GM20431 (cell line): ENCODE data around the gene AAGAB.
"Not testable (repeated sequence)": the region's sequence is repeated elsewhere in the genome, so short reads cannot be mapped to it uniquely, and the experiment has no call there.

ENCODE experiments used
- in situ Hi-C: fragments of 300-500 bp; cut with MseI, MboI; formaldehyde crosslinking; loops from one replicate; pipeline ENCODE4 v1.15.0; 2020; ENCODE audit warnings: low sequenced_read_pairs; ENCODE audit not compliant: unreplicated experiment

Gene AAGAB

GRCh38 chr15:67254238-67255175, at the start of gene AAGAB, which contains the start of gene IQCH:
TSS of gene AAGAB (minus strand) at chr15:67254661. CDS start at chr15:67254631, 30 bp downstream.
TSS of gene IQCH (plus strand) at chr15:67254786. CDS start at chr15:67254897, 111 bp downstream.
- in situ Hi-C loops = no loop called here

- in situ Hi-C loops = loop anchor here (10.0 kb wide), 1 partner anchor 349 kb away; no protein-coding TSS in a partner anchor
These were observed 49.3 kb upstream of the AAGAB start for GRCh38 chr15:67303490-67304363.

- in situ Hi-C loops = loop anchor here (10.0 kb wide), 1 partner anchor 346 kb away; no protein-coding TSS in a partner anchor
These were observed 46.0 kb upstream of the AAGAB start for GRCh38 chr15:67300266-67301025.

- in situ Hi-C loops = no loop called here
These were observed 42.2 kb upstream of the AAGAB start for GRCh38 chr15:67296684-67297083.

- in situ Hi-C loops = no loop called here
These were observed 41.7 kb upstream of the AAGAB start for GRCh38 chr15:67296188-67296587.

GRCh38 chr15:67290319-67290718, 35.9 kb upstream of the AAGAB start:
- in situ Hi-C loops = no loop called here

GRCh38 chr15:67286400-67286799, 31.9 kb upstream of the AAGAB start:
- in situ Hi-C loops = not testable (repeated sequence)

- in situ Hi-C loops = not testable (repeated sequence)
These were observed 31.2 kb upstream of the AAGAB start for GRCh38 chr15:67285625-67286024.

GRCh38 chr15:67281714-67282113, 27.3 kb upstream of the AAGAB start:
- in situ Hi-C loops = no loop called here

GRCh38 chr15:67280217-67280616, 25.8 kb upstream of the AAGAB start:
- in situ Hi-C loops = no loop called here

- in situ Hi-C loops = no loop called here
These were observed 22.2 kb upstream of the AAGAB start for GRCh38 chr15:67276666-67277065.

GRCh38 chr15:67274236-67274635, 19.8 kb upstream of the AAGAB start:
- in situ Hi-C loops = no loop called here

GRCh38 chr15:67267951-67268941, 13.8 kb upstream of the AAGAB start:
- in situ Hi-C loops = no loop called here

GRCh38 chr15:67267440-67267839, 13.0 kb upstream of the AAGAB start:
- in situ Hi-C loops = no loop called here

- in situ Hi-C loops = no loop called here
These were observed 12.4 kb upstream of the AAGAB start for GRCh38 chr15:67266870-67267269.

GRCh38 chr15:67259806-67260205, 5.3 kb upstream of the AAGAB start:
- in situ Hi-C loops = no loop called here

GRCh38 chr15:67259379-67259778, 4.9 kb upstream of the AAGAB start:
- in situ Hi-C loops = no loop called here

- in situ Hi-C loops = not testable (repeated sequence)
These were observed 4.0 kb upstream of the AAGAB start for GRCh38 chr15:67258412-67258811.

- in situ Hi-C loops = no loop called here
These were observed 1.6 kb upstream of the AAGAB start for GRCh38 chr15:67256051-67256450.
